Activated naive CD4-positive, alpha-beta T cell treated with anti-CD3 and anti-CD28 coated beads, Interleukin-2, amount 50 U/mL, for 72 hours (primary cell): ENCODE measurements around the gene PTGIR. TPM values are rescaled to one million over a fixed set of nuclear protein-coding genes. Genes with fewer than 3 reads are reported as not detected.
A peak's percentile ranks its signal among the peaks of the same experiment; 100 is the strongest.

Experiments
- ATAC-seq, 2 donors: fragments of 150-1000 bp; cut with Tn5 transposase; 2 replicates each; pipeline ENCODE4 v1.10.0; 2021; ENCODE audit warnings: mild to moderate bottlenecking in 2 of 2, moderate library complexity in 2 of 2
- DNase-seq, 2 donors: peaks; one replicate each; pipeline ENCODE4 v3.0.0; 2021 to 2022; ENCODE audit warnings: low spot score in 2 of 2
- H3K27ac Mint-ChIP-seq, 2 donors: one replicate each; pipeline ENCODE4 v1.8.0; 2022; ENCODE audit warnings: mild to moderate bottlenecking in 2 of 2, mixed read lengths in 2 of 2
- H3K36me3 Mint-ChIP-seq, 2 donors: one replicate each; pipeline ENCODE4 v1.8.0; 2022; ENCODE audit warnings: mixed read lengths in 2 of 2
- H3K9me3 Mint-ChIP-seq, 2 donors: one replicate each; pipeline ENCODE4 v1.8.0; 2022; ENCODE audit warnings: mixed read lengths in 2 of 2
- total RNA-seq, 2 donors: library from RNA; stranded (reverse); gene quantifications; one replicate each; pipeline ENCODE4 v1.2.3, GENCODE V29; 2022

PTGIR gene
- total RNA-seq, 2 donors from 2014 or later = 14.7 to 38.0 TPM

- no peak for DNase-seq
- peak overlapping the region in 1 of 2 donors; percentile 89 for H3K27ac Mint-ChIP-seq
- peaks cover 4 to 19% of the 10 kb centered on the region in 2 donors for H3K36me3 Mint-ChIP-seq
- H3K9me3 Mint-ChIP-seq = no peaks in the 10 kb centered on the region
- ATAC-seq = no peak
Observed at GRCh38 chr19:46625731-46626130, 842 bp upstream of the PTGIR start.

DNA sequence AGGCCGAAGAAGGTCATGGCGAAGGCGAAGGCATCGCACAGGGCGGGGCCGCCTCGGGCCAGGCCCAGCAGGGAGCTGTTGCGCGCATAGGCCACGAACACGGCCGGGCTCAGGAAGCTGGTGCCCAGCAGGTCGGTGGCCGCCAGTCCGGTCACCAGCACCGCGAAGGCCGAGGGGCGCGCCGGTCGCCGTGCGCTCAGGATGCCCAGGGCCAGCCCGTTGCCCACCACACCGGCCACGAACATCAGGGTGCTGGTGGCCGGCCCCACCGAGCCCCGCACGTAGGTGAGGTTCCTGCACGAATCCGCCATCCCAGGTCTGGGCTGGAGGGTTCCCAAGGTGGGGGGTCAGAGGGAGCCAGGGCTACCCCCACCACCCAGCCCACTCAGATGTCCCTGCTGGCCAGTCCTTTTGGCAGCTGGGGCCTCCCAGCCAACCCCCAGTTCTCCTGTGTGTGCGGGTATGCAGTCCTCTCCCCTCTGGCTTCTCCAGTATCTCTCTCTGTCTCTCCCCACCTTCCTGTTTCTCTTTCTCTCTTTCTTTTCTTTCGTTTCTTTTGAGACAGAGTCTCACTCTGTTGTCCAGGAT lies 880 bp downstream of the PTGIR start:
- DNase-seq = no peak
- peak overlapping the region; percentile 83 to 89 for H3K27ac Mint-ChIP-seq
- no peaks in the 10 kb centered on the region for H3K9me3 Mint-ChIP-seq

GRCh38 chr19:46622118-46622446 lies 2.8 kb downstream of the PTGIR start:
- ATAC-seq = no peak
- peak overlapping the region in 1 of 2 donors; percentile 89 for H3K27ac Mint-ChIP-seq
- H3K36me3 Mint-ChIP-seq = peaks cover 4 to 20% of the 10 kb centered on the region in 2 donors
- DNase-seq = no peak
- no peaks in the 10 kb centered on the region for H3K9me3 Mint-ChIP-seq

More for the DNA sequence above, 880 bp downstream of the PTGIR start:
- H3K36me3 Mint-ChIP-seq = peaks cover 4 to 20% of the 10 kb centered on the region in 2 donors
- no peak for ATAC-seq

- no peak for DNase-seq
- H3K36me3 Mint-ChIP-seq = peaks cover 4 to 20% of the 10 kb centered on the region in 2 donors
- ATAC-seq = no peak
- peak overlapping the region; percentile 88 to 89 for H3K27ac Mint-ChIP-seq
- no peaks in the 10 kb centered on the region for H3K9me3 Mint-ChIP-seq
Observed at GRCh38 chr19:46621191-46622117, 3.4 kb downstream of the PTGIR start.

GRCh38 chr19:46620716-46621115 lies 4.2 kb downstream of the PTGIR start:
- Mint-ChIP-seq H3K36me3 (peaks cover 4 to 20% of the 10 kb centered on the region in 2 donors), H3K9me3 (no peaks in the 10 kb centered on the region), H3K27ac (peak overlapping the region; percentile 88 to 89)
- no peak for ATAC-seq
- no peak for DNase-seq

GRCh38 chr19:46620267-46620666 lies 4.6 kb downstream of the PTGIR start:
- Mint-ChIP-seq H3K36me3 (peaks cover 4 to 20% of the 10 kb centered on the region in 2 donors), H3K27ac (peak overlapping the region in 1 of 2 donors; percentile 89), H3K9me3 (no peaks in the 10 kb centered on the region)
- ATAC-seq (no peak), DNase-seq (no peak)

GRCh38 chr19:46618670-46619231 lies 6.1 kb downstream of the PTGIR start:
- no peak for ATAC-seq
- Mint-ChIP-seq H3K36me3 (peaks cover 0 to 20% of the 10 kb centered on the region in 2 donors), H3K9me3 (no peaks in the 10 kb centered on the region), H3K27ac (peak overlapping the region in 1 of 2 donors; percentile 89)
- no peak for DNase-seq

GRCh38 chr19:46617601-46618000 lies 7.3 kb downstream of the PTGIR start:
- Mint-ChIP-seq H3K36me3 (peaks cover 0 to 20% of the 10 kb centered on the region in 2 donors), H3K27ac (peak overlapping the region in 1 of 2 donors; percentile 92), H3K9me3 (no peaks in the 10 kb centered on the region)
- DNase-seq = no peak
- peak in 1 of 2 donors; percentile 10 for ATAC-seq

GRCh38 chr19:46616631-46617322 lies 8.1 kb downstream of the PTGIR start:
- no peaks in the 10 kb centered on the region for H3K9me3 Mint-ChIP-seq
- peak; percentile 46 to 90 for DNase-seq
- peaks cover 0 to 12% of the 10 kb centered on the region in 2 donors for H3K36me3 Mint-ChIP-seq
- H3K27ac Mint-ChIP-seq = peak overlapping the region; percentile 92 to 94
- ATAC-seq = peak; percentile 47 to 65

DNA sequence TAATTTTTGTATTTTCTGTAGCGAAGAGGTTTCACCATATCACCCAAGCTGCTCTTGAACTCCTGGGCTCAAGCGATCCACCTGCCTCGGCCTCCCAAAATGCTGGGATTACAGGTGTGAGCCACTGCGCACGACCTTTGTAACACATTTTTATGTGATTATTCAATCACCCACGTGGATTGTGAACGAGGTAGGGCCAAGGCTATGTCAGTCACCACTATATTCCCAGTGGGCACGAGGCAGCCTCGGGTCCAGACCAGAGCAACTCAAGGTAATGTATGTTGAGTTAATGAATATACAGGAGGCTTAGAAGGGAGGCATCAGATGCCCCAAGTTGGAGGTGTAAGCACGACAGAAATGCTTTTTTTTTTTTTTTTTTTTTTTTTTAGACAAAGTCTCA lies 8.9 kb downstream of the PTGIR start:
- peaks cover 0 to 12% of the 10 kb centered on the region in 2 donors for H3K36me3 Mint-ChIP-seq
- ATAC-seq = no peak
- DNase-seq = no peak
- H3K27ac Mint-ChIP-seq = peak overlapping the region; percentile 72 to 92
- H3K9me3 Mint-ChIP-seq = no peaks in the 10 kb centered on the region

- peaks cover 4 to 25% of the 10 kb centered on the region in 2 donors for H3K36me3 Mint-ChIP-seq
- peak; percentile 82 to 90 for DNase-seq
- peak overlapping the region in 1 of 2 donors; percentile 82 for H3K27ac Mint-ChIP-seq
Observed at GRCh38 chr19:46614114-46614722, 10.7 kb downstream of the PTGIR start.

DNA sequence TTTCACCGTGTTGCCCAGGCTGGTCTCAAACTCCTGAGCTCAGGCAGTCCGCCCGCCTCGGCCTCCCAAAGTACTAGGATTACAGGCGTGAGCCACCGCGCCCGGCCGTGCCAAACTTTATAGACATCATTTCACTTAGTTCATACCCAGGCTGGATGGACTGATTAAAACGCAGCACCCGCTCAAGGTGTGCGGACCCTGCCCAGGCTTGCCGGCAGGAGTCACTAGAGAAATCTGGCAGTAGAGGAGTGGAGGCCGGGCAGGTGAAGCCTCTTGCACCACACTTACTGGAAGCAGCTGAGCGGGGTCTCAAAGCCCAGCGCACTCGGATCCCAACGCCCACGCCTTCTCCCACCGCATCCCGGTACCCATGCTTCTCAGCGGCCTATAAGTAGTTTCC lies 11.4 kb downstream of the PTGIR start:
- Mint-ChIP-seq H3K9me3 (no peaks in the 10 kb centered on the region), H3K36me3 (peaks cover 7 to 28% of the 10 kb centered on the region in 2 donors), H3K27ac (peak overlapping the region in 1 of 2 donors; percentile 82)
- ATAC-seq (no peak), DNase-seq (no peak)

More at GRCh38 chr19:46614114-46614722, 10.7 kb downstream of the PTGIR start:
- peak; percentile 25 to 70 for ATAC-seq
- no peaks in the 10 kb centered on the region for H3K9me3 Mint-ChIP-seq

DNA sequence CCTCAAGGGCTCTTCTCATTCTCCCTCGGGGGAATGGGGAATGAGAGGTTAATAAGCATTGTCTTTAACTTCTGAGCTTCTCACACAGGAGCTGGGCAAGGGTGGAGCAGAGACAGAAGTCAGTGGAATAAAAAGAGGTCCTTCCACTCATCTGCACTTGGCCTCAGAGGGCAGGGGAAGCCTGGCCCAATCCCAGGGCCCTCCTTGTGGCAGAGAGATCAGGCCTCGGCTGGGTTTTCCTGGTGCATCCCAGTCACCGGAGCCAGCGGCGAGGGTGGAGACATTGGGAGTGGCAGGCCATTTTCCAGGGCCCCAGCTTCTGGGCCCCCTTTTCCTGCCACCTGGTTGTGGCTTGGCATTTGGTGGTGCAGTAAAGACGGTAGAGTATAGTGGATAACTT lies 13.1 kb downstream of the PTGIR start:
- no peak for DNase-seq
- Mint-ChIP-seq H3K36me3 (peaks cover 23 to 40% of the 10 kb centered on the region in 2 donors), H3K27ac (peak overlapping the region; percentile 70 to 90), H3K9me3 (no peaks in the 10 kb centered on the region)
- no peak for ATAC-seq

DNA sequence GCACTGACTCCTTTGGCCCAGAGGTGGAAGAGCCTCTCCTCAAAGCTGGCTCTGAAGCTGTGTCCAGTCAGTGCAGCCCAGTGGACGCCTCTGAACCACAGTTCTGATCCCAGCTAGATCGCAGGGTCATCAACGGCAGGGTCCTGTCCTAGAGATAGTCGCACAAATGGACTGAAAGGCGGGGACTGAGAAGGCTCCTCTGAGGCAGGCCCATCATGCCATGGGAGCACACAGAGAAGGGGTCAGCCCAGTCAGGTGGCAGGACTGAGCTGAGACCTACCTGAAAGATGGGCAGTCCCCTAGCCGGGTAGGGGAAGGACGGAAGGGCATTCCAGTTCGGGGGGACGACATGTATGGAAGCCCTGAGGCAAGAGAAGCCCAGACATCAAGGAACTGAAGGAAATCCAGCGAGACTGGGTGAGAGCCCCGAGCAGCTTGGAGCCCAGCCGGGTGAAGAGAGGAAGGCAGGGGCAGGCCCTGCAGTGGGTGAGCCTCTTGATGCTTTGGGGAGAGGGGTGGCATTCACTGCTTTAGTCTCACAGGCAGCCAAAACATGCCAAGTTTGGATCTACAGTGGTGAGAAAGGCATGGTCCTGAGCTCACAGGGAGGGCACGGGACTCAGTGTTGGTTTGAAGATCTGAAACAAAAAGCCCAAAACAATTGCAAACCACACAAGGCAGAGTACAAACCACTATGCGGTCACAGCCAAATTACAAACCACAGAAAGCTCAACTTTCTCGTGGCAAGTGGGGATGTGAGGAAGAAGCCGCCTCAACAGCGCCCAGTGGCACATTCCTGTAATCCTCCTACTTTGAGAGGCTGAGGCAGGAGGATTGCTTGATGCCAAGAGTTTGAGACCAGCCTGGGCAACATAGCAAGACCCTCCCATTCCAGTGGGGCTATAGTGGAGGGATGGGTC lies 13.8 kb downstream of the PTGIR start:
- H3K9me3 Mint-ChIP-seq = no peaks in the 10 kb centered on the region
- ATAC-seq = peak; percentile 14 to 67
- H3K27ac Mint-ChIP-seq = peak overlapping the region; percentile 84 to 90
- peaks cover 29 to 45% of the 10 kb centered on the region in 2 donors for H3K36me3 Mint-ChIP-seq
- no peak for DNase-seq

DNA sequence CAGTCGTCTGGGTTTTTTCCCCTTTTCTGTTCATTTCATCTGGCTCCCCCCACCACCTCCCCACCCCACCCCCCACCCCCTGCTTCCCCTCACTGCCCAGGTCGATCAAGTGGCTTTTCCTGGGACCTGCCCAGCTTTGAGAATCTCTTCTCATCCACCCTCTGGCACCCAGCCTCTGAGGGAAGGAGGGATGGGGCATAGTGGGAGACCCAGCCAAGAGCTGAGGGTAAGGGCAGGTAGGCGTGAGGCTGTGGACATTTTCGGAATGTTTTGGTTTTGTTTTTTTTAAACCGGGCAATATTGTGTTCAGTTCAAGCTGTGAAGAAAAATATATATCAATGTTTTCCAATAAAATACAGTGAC lies 14.5 kb downstream of the PTGIR start:
- ATAC-seq = no peak
- peak overlapping the region in 1 of 2 donors; percentile 90 for H3K27ac Mint-ChIP-seq
- peaks cover 35 to 45% of the 10 kb centered on the region in 2 donors for H3K36me3 Mint-ChIP-seq
- no peaks in the 10 kb centered on the region for H3K9me3 Mint-ChIP-seq
- no peak for DNase-seq
